Lower leg skin (tissue), 3 donors: ENCODE data around the gene MAGI2.

Experiments used
- CTCF ChIP-seq, 3 donors: fragments of 450-650 bp; IDR thresholded peaks; one replicate each; pipeline ENCODE4 v1.5.1; 2016; ENCODE audit warnings: antibody characterized with exemption in 3 of 3, mild to moderate bottlenecking in 3 of 3, moderate library complexity in 2 of 3
- POLR2A ChIP-seq, 2 donors: fragments of 450-650 bp; IDR thresholded peaks; one replicate each; pipeline ENCODE4 v1.6.1; 2016 to 2017; ENCODE audit warnings: antibody characterized with exemption in 2 of 2, mild to moderate bottlenecking in 1 of 2, moderate library complexity in 1 of 2

GRCh38 chr7:79320741-79321473 is 132.6 kb downstream of the MAGI2 start:
- TF ChIP-seq CTCF (IDR thresholded peaks at IDR 0.05) = no peak
- TF ChIP-seq POLR2A (IDR thresholded peaks at IDR 0.05) = no peak
